ENCODE results near the gene CPM.

CPM gene

DNA sequence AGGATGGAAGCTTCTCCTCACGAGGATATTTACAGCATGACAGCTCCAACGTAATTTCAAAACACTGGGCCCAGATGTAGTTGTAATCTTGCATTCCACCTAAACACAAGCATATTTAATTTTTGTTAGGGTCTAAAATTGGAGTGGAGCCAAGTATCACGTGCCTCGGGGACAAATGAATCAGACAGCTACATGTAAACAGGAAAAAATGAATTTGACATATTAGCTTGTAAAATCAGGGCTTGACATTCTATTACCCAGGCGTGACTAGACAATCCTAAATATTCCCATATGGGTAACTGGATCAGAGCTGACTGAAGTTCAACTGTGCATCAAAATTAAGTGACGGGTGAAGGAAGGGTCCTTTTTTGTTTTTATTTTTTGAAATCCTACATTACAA lies 66.0 kb downstream of the CPM start:
- in situ Hi-C loops (cut with HindIII; ENCODE audit: low pct_ligation_motif_present, low pct_unique_long_range_greater_than_20kb, low sequenced_read_pairs), result loop anchor here (25.0 kb wide), 1 partner anchor 195 kb away; no protein-coding TSS in a partner anchor
- DNase-seq, result no peak

DNA sequence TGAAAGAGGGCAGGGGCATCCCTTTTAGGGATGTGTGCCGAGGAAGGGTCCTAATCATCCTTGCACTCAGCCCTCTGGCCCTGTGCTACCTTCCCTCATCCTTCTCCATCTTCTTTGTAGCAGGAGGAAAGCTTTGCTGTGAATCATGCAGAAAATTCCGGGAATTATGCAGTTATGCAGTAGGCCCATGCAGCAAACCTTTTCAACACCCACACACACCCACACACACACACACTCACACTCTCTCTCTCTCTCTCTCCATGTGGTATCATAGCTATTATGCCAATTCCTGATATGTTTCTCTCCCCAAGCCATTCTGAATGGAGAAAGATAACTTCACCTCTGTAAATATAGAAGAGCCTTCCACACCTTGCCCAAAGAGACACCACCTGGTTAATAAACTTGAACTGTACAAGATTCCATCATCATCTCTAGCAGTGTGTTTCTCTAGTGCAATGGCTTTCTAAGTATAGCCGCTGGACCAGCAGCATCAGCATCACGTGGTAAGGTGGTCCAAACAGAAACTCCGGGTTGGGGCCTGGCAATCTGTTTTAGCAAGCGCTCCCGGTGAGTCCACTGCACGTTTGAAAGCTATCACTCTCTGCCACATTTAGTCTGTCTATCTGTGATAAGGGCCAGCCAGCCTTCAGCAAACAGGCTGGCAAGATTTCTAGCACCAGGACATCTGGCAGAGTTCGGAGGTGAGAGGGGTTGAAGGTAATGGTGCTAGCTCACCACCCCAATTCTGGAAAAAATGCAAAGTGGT lies 67.4 kb downstream of the CPM start:
- in situ Hi-C loops (cut with HindIII; ENCODE audit: low pct_ligation_motif_present, low pct_unique_long_range_greater_than_20kb, low sequenced_read_pairs), result loop anchor here (25.0 kb wide), 1 partner anchor 197 kb away; no protein-coding TSS in a partner anchor
- no peak for DNase-seq

DNA sequence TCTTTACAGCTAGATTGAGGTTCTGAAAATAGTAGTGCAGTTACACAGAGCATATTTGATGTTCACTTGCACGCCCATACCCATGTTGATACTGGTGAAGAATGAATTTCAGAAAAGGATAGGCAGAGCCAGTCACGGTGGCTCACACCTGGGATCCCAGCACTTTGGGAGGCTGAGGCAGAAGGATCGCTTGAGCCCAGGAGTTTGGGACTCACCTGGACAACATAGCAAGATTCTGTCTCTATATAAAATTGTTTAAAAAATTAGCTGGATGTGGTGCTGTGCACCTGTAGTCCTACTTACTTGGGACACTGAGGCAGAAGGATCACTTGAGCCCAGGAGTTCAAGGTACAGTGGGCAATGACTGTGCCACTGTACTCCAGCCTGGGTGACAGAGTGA lies 68.4 kb downstream of the CPM start:
- in situ Hi-C loops (cut with HindIII; ENCODE audit: low pct_ligation_motif_present, low pct_unique_long_range_greater_than_20kb, low sequenced_read_pairs), result loop anchor here (25.0 kb wide), 1 partner anchor 198 kb away; no protein-coding TSS in a partner anchor

DNA sequence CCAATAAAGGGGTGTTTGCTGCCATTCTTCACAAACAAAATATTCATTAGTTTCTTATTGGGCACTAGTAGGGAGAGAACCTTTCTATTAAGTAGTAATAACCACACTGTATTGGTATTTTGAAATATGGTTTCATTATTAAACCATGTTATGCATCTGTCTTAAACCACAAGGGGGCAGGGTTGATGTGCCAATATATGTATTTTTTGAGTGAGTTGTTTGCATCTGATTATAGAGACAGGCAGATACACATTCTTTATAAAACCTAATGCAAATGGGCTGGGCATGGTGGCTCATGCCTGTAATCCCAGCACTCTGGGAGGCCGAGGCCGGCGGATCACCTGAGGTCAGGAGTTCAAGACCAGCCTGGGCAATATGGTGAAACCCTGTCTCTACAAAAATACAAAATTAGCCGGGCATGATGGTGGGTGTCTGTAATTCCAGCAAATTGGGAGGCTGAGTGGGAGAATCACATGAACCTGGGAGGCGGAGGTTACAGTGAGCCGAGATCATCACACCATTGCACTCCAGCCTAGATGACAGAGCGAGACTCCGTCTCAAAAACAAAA lies 69.0 kb downstream of the CPM start:
- DNase-seq, result peak; percentile 61
- in situ Hi-C loops (cut with HindIII; ENCODE audit: low pct_ligation_motif_present, low pct_unique_long_range_greater_than_20kb, low sequenced_read_pairs), result loop anchor here (25.0 kb wide), 1 partner anchor 198 kb away; no protein-coding TSS in a partner anchor

More for the DNA sequence above, 68.4 kb downstream of the CPM start:
- DNase-seq, result no peak

DNA sequence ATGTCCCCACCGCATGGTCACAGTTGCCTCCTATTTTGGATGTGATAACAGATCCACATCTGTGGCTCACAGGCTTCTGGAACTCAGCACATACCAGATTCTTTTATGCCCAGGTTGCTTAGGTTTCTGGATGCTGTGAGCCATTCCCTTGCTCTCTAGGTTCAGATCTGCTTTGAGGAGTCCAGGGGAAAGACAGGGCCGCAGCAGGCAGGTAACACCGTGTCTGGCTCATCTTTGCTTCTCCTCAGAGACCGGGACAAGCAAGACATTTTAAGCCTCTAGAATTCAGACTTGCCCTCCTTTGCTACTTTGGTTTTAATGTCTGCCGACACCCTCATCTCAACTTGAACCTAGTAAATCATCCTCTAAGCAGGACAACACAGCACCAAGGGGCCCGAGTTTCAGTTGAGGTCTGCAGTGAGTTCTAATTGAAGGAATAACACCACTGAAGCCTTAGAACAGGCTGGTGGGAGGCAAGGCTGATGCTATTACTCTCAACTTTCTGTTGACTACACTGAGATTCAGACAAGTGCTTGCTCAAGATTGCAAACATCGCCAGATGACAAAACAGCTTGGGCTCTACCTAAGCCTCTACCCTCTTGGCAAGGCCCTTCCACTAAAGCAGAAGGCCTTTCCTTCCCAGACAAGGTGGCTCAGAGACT lies 69.7 kb downstream of the CPM start:
- in situ Hi-C loops (cut with HindIII; ENCODE audit: low pct_ligation_motif_present, low pct_unique_long_range_greater_than_20kb, low sequenced_read_pairs), result loop anchor here (25.0 kb wide), 1 partner anchor 199 kb away; no protein-coding TSS in a partner anchor
- no peak for DNase-seq

DNA sequence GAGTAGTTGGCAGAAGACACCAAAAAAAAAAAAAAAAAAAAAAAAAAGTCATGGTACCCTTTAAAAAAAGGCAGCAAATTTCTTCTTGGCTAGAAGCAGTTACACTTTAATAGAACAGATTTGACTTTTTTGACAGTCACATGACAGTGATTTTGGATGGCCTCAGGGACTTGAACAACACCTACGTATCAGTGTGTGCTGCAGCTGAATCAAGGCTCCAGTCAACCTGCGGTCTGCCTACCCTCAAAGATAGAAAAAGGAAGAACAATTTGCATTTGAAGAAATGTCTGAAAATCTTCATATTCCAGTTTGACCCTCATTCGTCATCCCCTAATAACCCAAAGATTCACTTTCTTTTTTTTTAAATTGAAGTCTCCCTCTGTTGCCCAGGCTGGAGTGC lies 71.1 kb downstream of the CPM start:
- DNase-seq, result no peak
- in situ Hi-C loops (cut with HindIII; ENCODE audit: low pct_ligation_motif_present, low pct_unique_long_range_greater_than_20kb, low sequenced_read_pairs), result loop anchor here (25.0 kb wide), 1 partner anchor 200 kb away; no protein-coding TSS in a partner anchor

DNA sequence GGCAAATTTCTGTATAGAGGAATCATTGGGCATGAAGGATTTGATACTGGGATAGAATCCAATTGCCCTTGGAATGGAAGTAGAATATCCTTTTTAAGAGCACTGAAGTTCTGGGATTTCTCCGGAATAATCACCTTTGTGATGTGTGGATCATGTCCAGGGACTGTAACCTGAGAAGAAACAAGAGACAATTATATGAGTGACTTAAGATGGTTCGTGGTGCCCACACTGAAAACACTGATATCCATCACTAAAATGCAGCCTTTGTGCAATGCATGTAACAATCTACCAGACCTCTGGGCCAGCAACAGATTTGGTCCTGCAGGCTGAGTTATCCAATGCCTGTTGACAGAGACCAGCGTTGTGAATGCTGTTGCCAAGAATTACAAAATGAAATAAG lies 76.5 kb downstream of the CPM start:
- DNase-seq, result no peak
- in situ Hi-C loops (cut with HindIII; ENCODE audit: low pct_ligation_motif_present, low pct_unique_long_range_greater_than_20kb, low sequenced_read_pairs), result loop anchor here (25.0 kb wide), 1 partner anchor 206 kb away; no protein-coding TSS in a partner anchor

DNA sequence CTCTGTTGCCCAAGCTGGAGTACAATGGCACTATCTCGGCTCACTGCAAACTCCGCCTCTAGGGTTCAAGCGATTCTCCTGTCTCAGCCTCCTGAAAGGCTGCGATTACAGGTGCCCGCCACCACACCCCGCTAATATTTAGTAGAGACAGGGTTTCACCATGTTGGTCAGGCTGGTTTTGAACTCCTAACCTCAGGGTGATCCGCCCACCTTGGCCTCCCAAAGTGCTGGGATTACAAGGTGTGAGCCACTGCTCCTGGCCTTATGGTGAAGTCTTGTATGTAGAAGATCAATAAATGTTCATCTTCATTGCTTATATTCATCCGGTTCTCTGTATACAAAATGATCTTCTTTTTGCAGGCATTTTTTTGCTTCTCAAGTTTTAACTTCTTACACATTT lies 77.2 kb downstream of the CPM start:
- no peak for DNase-seq
- in situ Hi-C loops (cut with HindIII; ENCODE audit: low pct_ligation_motif_present, low pct_unique_long_range_greater_than_20kb, low sequenced_read_pairs), result loop anchor here (25.0 kb wide), 1 partner anchor 207 kb away; no protein-coding TSS in a partner anchor

DNA sequence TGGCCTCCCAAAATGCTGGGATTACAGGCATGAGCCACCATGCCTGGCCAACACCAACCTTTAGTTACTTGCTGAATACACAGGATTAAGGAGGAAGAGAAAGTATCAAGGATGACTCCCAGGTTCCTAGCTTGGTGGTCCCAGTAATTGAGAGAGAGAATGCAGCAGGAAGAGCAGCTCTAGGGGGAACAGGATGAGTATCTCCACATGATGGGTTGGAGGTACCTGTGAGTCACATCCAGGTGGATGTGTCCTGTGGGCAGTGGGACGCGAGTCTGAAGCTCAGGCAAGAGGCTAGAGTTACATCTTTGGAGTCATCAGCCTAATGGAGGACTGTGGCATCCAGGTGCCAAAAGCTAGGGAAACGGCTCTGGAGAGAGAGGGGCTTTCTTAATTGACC lies 77.9 kb downstream of the CPM start:
- no peak for DNase-seq
- in situ Hi-C loops (cut with HindIII; ENCODE audit: low pct_ligation_motif_present, low pct_unique_long_range_greater_than_20kb, low sequenced_read_pairs), result loop anchor here (25.0 kb wide), 1 partner anchor 207 kb away; no protein-coding TSS in a partner anchor

DNA sequence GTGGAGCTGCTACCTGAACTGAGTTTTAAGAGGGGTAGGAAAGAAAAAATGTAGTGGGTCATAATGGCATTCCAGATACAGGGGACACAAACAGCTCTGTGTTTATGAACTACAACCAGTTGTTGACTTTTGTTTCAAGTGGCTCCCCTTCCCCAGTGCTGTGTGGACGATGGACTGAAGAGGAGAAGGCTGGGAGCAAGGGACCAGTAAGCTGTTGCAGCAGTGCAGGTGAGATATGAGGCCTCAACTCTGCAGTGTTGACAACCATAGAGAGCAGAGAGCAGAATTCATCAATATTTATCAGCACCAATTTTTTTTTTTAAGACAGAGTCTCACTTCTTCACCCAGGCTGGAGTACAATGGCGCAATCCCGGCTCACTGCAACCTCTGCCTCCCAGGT lies 78.4 kb downstream of the CPM start:
- in situ Hi-C loops (cut with HindIII; ENCODE audit: low pct_ligation_motif_present, low pct_unique_long_range_greater_than_20kb, low sequenced_read_pairs), result loop anchor here (25.0 kb wide), 1 partner anchor 208 kb away; no protein-coding TSS in a partner anchor
- no peak for DNase-seq

DNA sequence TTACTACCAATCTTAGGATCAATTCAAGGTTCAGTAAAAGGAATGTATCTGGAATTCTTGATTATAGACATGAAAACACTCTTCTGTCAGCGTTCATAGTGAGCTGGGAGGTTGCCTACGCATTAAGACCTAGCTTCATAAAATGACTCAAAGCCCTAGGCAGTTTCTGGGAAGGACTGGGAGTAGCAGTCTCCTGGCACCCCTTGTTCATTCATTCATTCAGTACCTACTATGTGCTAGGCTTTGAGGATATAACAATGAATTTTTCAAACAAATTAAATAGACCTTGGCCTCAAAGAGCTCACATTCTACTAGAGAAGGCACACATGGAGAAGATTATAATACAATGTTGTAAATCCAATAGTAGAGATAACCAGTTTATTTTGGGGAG lies 78.9 kb downstream of the CPM start:
- DNase-seq, result no peak
- in situ Hi-C loops (cut with HindIII; ENCODE audit: low pct_ligation_motif_present, low pct_unique_long_range_greater_than_20kb, low sequenced_read_pairs), result loop anchor here (25.0 kb wide), 1 partner anchor 208 kb away; no protein-coding TSS in a partner anchor

DNA sequence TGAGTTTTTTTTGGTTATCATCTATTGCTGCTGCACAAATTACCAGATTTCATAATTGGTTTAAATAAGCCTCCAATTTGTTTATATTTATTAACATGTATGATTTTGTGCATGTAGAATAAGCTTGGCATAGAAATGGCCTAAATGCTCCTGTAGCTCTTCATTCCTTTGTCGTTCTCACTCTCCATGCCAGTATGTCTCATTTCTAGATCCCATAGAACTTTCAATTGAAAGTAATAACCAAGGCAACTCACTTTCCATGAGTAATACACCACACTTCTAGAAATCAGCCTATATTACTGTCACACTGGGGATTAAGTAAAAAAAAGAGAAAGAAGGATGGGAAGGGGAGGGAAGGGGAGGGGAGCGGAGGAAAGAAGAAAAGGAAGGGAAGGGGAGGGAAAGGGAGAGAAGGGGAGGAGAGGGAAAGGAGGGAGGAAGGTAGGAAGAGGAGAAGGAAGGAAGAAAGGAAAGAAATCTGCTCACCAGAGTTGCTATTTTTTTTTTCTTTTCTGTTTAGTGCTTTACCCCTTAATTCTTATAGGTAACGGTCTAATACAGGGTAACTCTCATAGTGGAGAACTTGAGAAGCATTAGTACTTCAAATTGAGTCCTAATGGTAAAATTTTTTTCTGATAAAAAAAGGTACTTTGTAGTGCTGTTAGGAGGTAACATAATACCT lies 79.4 kb downstream of the CPM start:
- DNase-seq, result no peak
- in situ Hi-C loops (cut with HindIII; ENCODE audit: low pct_ligation_motif_present, low pct_unique_long_range_greater_than_20kb, low sequenced_read_pairs), result loop anchor here (25.0 kb wide), 1 partner anchor 209 kb away; no protein-coding TSS in a partner anchor

DNA sequence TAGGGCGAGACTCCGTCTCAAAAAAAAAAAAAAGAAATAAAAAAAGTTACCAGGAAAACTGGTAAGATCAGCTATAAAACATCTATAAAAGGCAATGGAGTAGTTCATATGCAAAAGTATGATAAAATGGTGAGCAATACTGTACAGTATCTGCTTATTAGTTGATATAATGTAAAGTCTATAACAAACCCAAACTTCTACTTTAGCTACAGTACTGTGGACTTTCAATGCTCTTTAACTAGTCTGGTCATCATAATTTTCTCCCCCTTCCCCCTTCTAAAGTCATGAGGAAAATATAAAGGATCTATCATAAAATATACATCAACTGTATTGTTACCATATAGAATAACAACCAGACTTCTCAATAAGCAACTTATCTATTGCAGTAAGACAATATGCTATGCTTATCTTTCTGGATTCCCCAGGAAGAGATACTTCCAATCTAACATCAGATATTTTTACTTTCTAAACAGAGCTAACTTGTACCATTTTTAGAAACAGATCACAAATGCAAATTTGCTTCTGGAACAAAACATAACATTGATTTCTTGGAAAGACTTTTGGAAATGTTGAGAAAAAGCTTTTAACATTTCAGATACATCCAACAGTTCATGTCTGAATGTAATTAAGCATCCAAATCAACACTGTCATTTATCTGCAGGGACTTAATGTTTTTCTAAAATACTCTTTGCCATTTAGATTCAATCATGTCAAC lies 81.2 kb downstream of the CPM start:
- in situ Hi-C loops (cut with HindIII; ENCODE audit: low pct_ligation_motif_present, low pct_unique_long_range_greater_than_20kb, low sequenced_read_pairs), result loop anchor here (25.0 kb wide), 1 partner anchor 211 kb away; no protein-coding TSS in a partner anchor
- no peak for DNase-seq

DNA sequence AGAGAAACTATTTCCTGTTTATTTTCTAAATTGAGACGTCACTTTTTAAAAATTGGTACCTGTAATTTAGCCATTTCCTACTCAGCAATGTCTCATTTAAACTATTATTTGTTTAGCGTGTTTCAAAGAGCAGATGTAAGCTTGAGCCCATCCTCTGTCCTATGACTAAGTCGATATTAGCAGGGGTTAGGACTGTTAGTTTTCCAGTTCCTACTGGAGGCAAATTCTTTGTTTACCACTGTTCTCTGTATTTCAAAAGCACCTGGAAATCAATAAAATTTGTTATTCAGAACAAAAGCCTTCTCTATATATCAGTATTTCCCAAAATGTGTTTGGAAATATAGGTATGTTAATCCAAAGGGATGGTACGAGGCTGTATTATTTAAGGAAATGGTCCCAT lies 82.6 kb downstream of the CPM start:
- in situ Hi-C loops (cut with HindIII; ENCODE audit: low pct_ligation_motif_present, low pct_unique_long_range_greater_than_20kb, low sequenced_read_pairs), result loop anchor here (25.0 kb wide), 1 partner anchor 212 kb away; no protein-coding TSS in a partner anchor
- DNase-seq, result no peak

DNA sequence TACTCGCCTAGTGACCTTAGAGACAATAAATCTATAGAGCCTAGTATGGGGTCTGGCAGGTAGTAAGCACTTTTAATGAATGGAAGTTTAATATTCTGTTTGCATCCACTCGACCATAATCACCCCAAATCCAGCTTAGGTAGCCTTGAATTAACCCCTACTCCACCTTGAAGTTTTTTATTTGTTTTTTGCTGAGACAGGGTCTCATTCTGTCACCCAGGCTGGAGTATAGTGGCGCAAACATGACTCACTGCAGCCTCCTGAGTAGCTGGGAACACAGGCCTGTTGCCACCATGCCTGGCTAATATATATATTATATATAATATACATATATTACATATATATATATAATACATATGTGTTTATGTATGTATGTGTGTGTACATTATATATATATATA lies 86.2 kb downstream of the CPM start:
- in situ Hi-C loops (cut with HindIII; ENCODE audit: low pct_ligation_motif_present, low pct_unique_long_range_greater_than_20kb, low sequenced_read_pairs), result no loop called here
- no peak for DNase-seq

DNA sequence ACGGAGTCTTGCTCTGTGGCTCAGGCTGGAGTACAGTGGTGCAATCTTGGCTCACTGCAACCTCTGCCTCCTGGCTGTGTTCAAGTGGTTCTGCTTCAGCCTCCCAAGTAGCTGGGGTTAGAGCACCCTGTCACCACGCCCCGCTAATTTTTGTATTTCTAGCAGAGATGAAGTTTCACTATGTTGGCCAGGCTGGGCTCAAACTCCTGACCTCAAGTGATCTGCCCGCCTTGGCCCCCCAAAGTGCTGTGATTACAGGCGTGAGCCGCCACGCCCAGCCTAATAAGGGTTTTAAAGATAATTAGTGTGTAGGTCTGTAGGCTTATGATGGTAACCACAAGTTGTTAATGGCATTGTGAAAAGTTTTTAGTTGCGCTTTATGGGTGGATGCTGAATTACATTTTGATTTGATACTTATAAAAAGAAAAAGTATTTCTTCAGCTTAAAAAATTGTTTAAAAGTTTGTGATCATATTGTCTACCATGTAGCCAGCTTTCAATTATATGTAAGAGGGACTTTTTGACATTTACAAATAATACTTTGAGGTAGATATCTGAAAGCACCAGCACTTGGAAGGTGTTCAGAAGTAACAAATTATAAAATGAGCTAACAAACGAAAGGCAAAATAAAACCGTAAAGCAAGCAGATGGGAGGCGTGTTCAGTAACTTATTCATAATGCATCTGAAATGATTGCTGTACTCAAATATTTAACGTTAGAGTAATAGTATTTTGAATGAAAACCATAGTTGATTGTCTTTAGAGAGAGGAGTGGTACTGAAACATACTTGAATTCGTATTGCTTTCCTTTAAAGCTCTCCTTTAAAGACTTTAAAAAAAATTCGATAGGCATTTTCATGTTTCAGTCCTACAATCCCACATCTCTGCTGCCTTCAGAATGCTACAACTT lies 87.9 kb downstream of the CPM start:
- no peak for DNase-seq
- in situ Hi-C loops (cut with HindIII; ENCODE audit: low pct_ligation_motif_present, low pct_unique_long_range_greater_than_20kb, low sequenced_read_pairs), result no loop called here

DNA sequence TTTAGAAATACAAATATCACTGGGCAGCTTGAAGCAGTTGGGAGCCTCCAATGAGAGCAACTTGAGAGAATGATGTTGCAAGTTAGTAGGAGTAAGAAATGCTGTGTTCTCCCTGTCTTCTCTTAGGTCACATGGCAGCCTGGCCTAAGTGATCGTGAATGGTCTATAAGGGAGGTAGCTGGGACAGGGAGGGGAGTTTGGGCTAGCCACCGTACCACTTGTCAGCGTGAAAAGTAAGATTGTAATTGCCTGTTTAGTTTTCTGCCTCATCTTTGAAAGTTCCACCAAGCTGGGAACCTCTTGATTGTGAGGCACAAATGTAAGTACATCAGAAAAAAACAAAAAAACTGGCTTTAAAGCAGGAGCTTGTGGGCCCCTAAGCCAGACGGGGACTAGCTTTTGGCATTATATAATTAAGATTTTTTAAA lies 88.6 kb downstream of the CPM start:
- in situ Hi-C loops (cut with HindIII; ENCODE audit: low pct_ligation_motif_present, low pct_unique_long_range_greater_than_20kb, low sequenced_read_pairs), result no loop called here
- DNase-seq, result no peak
